ENCODE measurements around the gene PAH. TPM values are rescaled to one million over a fixed set of nuclear protein-coding genes. Genes with fewer than 3 reads are reported as not detected.

Gene PAH
- total and polyA plus RNA-seq, 2 of the 8 experiments (the other 6 are each of a cell fraction or from before 2014, with no cell fraction given) = 3.9 to 9.0 TPM

GRCh38 chr12:102799229-102799628, 117.8 kb downstream of the PAH start:
- H3K4ac ChIP-seq (replicated peaks; ENCODE audit: insufficient read length, low read depth, low read length) = no peak overlapping the region
- no peaks in the 10 kb centered on the region for H3K4me1 ChIP-seq (replicated peaks in 1 of 4; ENCODE audit: control insufficient read depth in 3 of 4, insufficient read depth in 4 of 4, low read length in 3 of 4)
- 87% methylated on average over 9 of the region's 9 CpGs; no CpG with 5 or more reads in 1 of the 2 experiments for WGBS, 2 experiments (ENCODE audit: extremely low coverage in 1 of 2, insufficient coverage in 1 of 2, insufficient read length in 1 of 2, insufficient replicate concordance in 2 of 2, low coverage in 1 of 2, low lambda C conversion rate in 2 of 2, missing lambda C conversion rate in 1 of 2)
- H3K79me2 ChIP-seq (ENCODE audit: control insufficient read depth in 1 of 2, insufficient read depth in 2 of 2, low read length in 2 of 2) = no peaks in the 10 kb centered on the region
- H3K18ac ChIP-seq (ENCODE audit: extremely low read depth, low read length) = no peak overlapping the region
- no peak overlapping the region for H3K4me3 ChIP-seq (ENCODE audit: extremely low read depth in 1 of 4, insufficient read depth in 2 of 4, low read depth in 3 of 4, low read length in 4 of 4)
- no peaks in the 10 kb centered on the region for H3K27me3 ChIP-seq (replicated peaks in 1 of 4; ENCODE audit: control insufficient read depth in 3 of 4, extremely low read depth in 1 of 4, insufficient read depth in 3 of 4, low read length in 3 of 4)
- H4K8ac ChIP-seq (ENCODE audit: extremely low read depth, insufficient read depth, low read length) = no peak overlapping the region
- no peak overlapping the region for H2BK5ac ChIP-seq (ENCODE audit: low read depth, low read length)
- POLR2A ChIA-PET (ENCODE audit: partially characterized antibody) = no interaction called here
- no peak for FAIRE-seq
- H2BK12ac ChIP-seq (ENCODE audit: low read depth, low read length) = no peak overlapping the region
- H3K23ac ChIP-seq (ENCODE audit: insufficient read length) = no peak overlapping the region
- no peaks in the 10 kb centered on the region for H4K20me1 ChIP-seq (replicated peaks in 1 of 2; ENCODE audit: control insufficient read depth in 1 of 2, insufficient read depth in 2 of 2, low read length in 2 of 2)
- no peaks in the 10 kb centered on the region for H3K23me2 ChIP-seq (ENCODE audit: low read depth, low read length)
- no peak overlapping the region for H2BK20ac ChIP-seq (ENCODE audit: low read length)
- no peak for TF ChIP-seq SP4 (IDR thresholded peaks at IDR 0.05; ENCODE audit: low read length)
- TF ChIP-seq BCL11A (IDR thresholded peaks at IDR 0.05; ENCODE audit: low read depth in 2 of 2, low read length in 2 of 2) = no peak
- TF ChIP-seq NANOG (IDR thresholded peaks at IDR 0.05; ENCODE audit: insufficient read depth, low read depth, low read length, poor library complexity, severe bottlenecking) = no peak
- TF ChIP-seq POLR2A (IDR thresholded peaks at IDR 0.05; ENCODE audit: control extremely low read depth in 1 of 2, low read depth in 2 of 2, low read length in 2 of 2) = no peak
- no peak overlapping the region for H2AK5ac ChIP-seq (ENCODE audit: low read depth, low read length)
- no peak overlapping the region for H2BK120ac ChIP-seq (replicated peaks; ENCODE audit: low read depth, low read length)
- H3K27ac ChIP-seq (ENCODE audit: low read depth, low read length) = no peak overlapping the region
- no peaks in the 10 kb centered on the region for H3K36me3 ChIP-seq (ENCODE audit: control insufficient read depth in 2 of 4, insufficient read depth in 4 of 4, low read length in 3 of 4)
- no peak overlapping the region for H3K56ac ChIP-seq (replicated peaks; ENCODE audit: insufficient read length, low read depth, low read length)
- CTCF ChIA-PET (ENCODE audit: partially characterized antibody) = interaction anchor here (1.1 to 2.1 kb wide), 4 partner anchors 8 to 17 kb away, joined by 3 to 15 read pairs (median 4); no protein-coding TSS in a partner anchor
- no peak overlapping the region for H4K91ac ChIP-seq (replicated peaks; ENCODE audit: insufficient read length, low read length)
- no peak overlapping the region for H3K14ac ChIP-seq (ENCODE audit: insufficient read length)
- no peak for DNase-seq (ENCODE audit: low read depth in 1 of 2, low spot score in 2 of 2)
- no peak overlapping the region for H3K9ac ChIP-seq (replicated peaks in 1 of 4; ENCODE audit: extremely low read depth in 1 of 4, low read depth in 3 of 4, low read length in 3 of 4)
- H3K79me1 ChIP-seq (ENCODE audit: low read depth, low read length) = no peaks in the 10 kb centered on the region
- H3K4me2 ChIP-seq (ENCODE audit: insufficient read depth in 1 of 2, low read depth in 2 of 2, low read length in 2 of 2) = no peak overlapping the region
- H2AFZ ChIP-seq (ENCODE audit: low read length) = no peak overlapping the region
- H2BK15ac ChIP-seq (ENCODE audit: low read length) = no peak overlapping the region
- no peaks in the 10 kb centered on the region for H3K9me3 ChIP-seq (ENCODE audit: insufficient read depth in 2 of 2, low read depth in 1 of 2, low read length in 1 of 2)
- no peak overlapping the region for H4K5ac ChIP-seq (ENCODE audit: insufficient read length, low read depth, low read length)

All from H1 (cell line).